Activated naive CD8-positive, alpha-beta T cell treated with anti-CD3 and anti-CD28 coated beads, Interleukin-2, amount 10 ng/mL, durations not matched to agents 7 days and 5 days (primary cell): ENCODE measurements around the gene XRCC5. TPM values are rescaled to one million over a fixed set of nuclear protein-coding genes. Genes with fewer than 3 reads are reported as not detected.

Source experiments
- ATAC-seq: fragments of 150-1000 bp; cut with Tn5 transposase; one replicate; pipeline ENCODE4 v1.10.0; 2021; ENCODE audit warnings: low read depth, moderate library complexity
- POLR2A ChIA-PET: fragments of 350-600 bp; sonication (Branson Sonifier 250); formaldehyde crosslinking; loops from one replicate; lab custom pipeline; 2021; ENCODE audit warnings: antibody characterized with exemption; lab: Charles Lee
- DNase-seq: peaks from one replicate; pipeline ENCODE4 v3.0.0; 2021
- H3K27ac Mint-ChIP-seq: one replicate; pipeline ENCODE4 v1.8.0; 2022; ENCODE audit warnings: mild to moderate bottlenecking, mixed read lengths
- H3K27me3 Mint-ChIP-seq: one replicate; pipeline ENCODE4 v1.8.0; 2022; ENCODE audit warnings: mild to moderate bottlenecking, moderate library complexity, mixed read lengths
- H3K36me3 Mint-ChIP-seq: one replicate; pipeline ENCODE4 v1.8.0; 2021; ENCODE audit warnings: mild to moderate bottlenecking, mixed read lengths
- H3K4me1 Mint-ChIP-seq: one replicate; pipeline ENCODE4 v1.8.0; 2021; ENCODE audit warnings: mixed read lengths
- H3K4me3 Mint-ChIP-seq: one replicate; pipeline ENCODE4 v1.8.0; 2022; ENCODE audit warnings: mild to moderate bottlenecking, moderate library complexity, mixed read lengths
- H3K9me3 Mint-ChIP-seq: one replicate; pipeline ENCODE4 v1.8.0; 2021; ENCODE audit warnings: mixed read lengths
- total RNA-seq, 2 experiments: library from RNA; stranded (reverse); gene quantifications; one replicate each; pipeline ENCODE4 v1.2.3, GENCODE V29; 2021

Gene XRCC5
- total RNA-seq, 2 experiments from 2014 or later = 268 to 273 TPM

- Mint-ChIP-seq H3K27ac (peak overlapping the region; percentile 88), H3K9me3 (no peaks in the 10 kb centered on the region), H3K36me3 (peaks cover 62% of the 10 kb centered on the region), H3K27me3 (no peaks in the 10 kb centered on the region), H3K4me3 (peak overlapping the region; percentile 97), H3K4me1 (peaks cover 70% of the 10 kb centered on the region)
- POLR2A ChIA-PET = interaction anchor here (0.6 kb wide), 2 partner anchors 9 to 54 kb away, joined by 3 to 4 read pairs; no protein-coding TSS in a partner anchor
- DNase-seq = peak; percentile 91
- ATAC-seq = peak; percentile 93
These were observed 5.8 kb downstream of the XRCC5 start for GRCh38 chr2:216114714-216115531.

- peaks cover 76% of the 10 kb centered on the region for H3K4me1 Mint-ChIP-seq
- H3K27ac Mint-ChIP-seq = peak overlapping the region; percentile 22
- no peaks in the 10 kb centered on the region for H3K9me3 Mint-ChIP-seq
- peak overlapping the region; percentile 37 for H3K4me3 Mint-ChIP-seq
- no peak for ATAC-seq
- H3K36me3 Mint-ChIP-seq = peaks cover 57% of the 10 kb centered on the region
- no peaks in the 10 kb centered on the region for H3K27me3 Mint-ChIP-seq
- POLR2A ChIA-PET = no interaction called here
- no peak for DNase-seq
These were observed 7.3 kb downstream of the XRCC5 start for GRCh38 chr2:216116418-216116817.

GRCh38 chr2:216117561-216118340 is 8.6 kb downstream of the XRCC5 start:
- DNase-seq (no peak), ATAC-seq (no peak)
- Mint-ChIP-seq H3K36me3 (peaks cover 63% of the 10 kb centered on the region), H3K4me3 (peak overlapping the region; percentile 35), H3K9me3 (no peaks in the 10 kb centered on the region), H3K27me3 (no peaks in the 10 kb centered on the region), H3K4me1 (peaks cover 75% of the 10 kb centered on the region), H3K27ac (peak overlapping the region; percentile 77)
- POLR2A ChIA-PET = interaction anchor here (0.9 kb wide), 1 partner anchor 9 kb away, joined by 3 read pairs; the partner anchor contains the start of gene XRCC5

- Mint-ChIP-seq H3K4me3 (peak overlapping the region; percentile 31), H3K9me3 (no peaks in the 10 kb centered on the region), H3K4me1 (peaks cover 70% of the 10 kb centered on the region), H3K27ac (peak overlapping the region; percentile 77), H3K36me3 (peaks cover 63% of the 10 kb centered on the region), H3K27me3 (no peaks in the 10 kb centered on the region)
- no peak for DNase-seq
- no peak for ATAC-seq
- POLR2A ChIA-PET = interaction anchor here (2.9 kb wide), 1 partner anchor 17 kb away, joined by 13 read pairs; no protein-coding TSS in a partner anchor
These were observed 9.3 kb downstream of the XRCC5 start for GRCh38 chr2:216118474-216118873.

- H3K4me3 Mint-ChIP-seq = peak overlapping the region; percentile 72
- no peaks in the 10 kb centered on the region for H3K9me3 Mint-ChIP-seq
These were observed 10.0 kb downstream of the XRCC5 start for GRCh38 chr2:216119146-216119545.

GRCh38 chr2:216119986-216120385 is 10.8 kb downstream of the XRCC5 start:
- peak overlapping the region; percentile 64 for H3K4me3 Mint-ChIP-seq
- POLR2A ChIA-PET = interaction anchor here (0.8 to 3.1 kb wide), 8 partner anchors 10 to 379 kb away, joined by 3 to 19 read pairs (median 4); partner anchors contain the start of genes PECR, RPL37A, SMARCAL1 and XRCC5
- ATAC-seq (peak; percentile 90), DNase-seq (no peak)
- H3K36me3 Mint-ChIP-seq = peaks cover 58% of the 10 kb centered on the region
- no peaks in the 10 kb centered on the region for H3K9me3 Mint-ChIP-seq
- H3K4me1 Mint-ChIP-seq = peaks cover 66% of the 10 kb centered on the region
- peak overlapping the region; percentile 87 for H3K27ac Mint-ChIP-seq
- H3K27me3 Mint-ChIP-seq = no peaks in the 10 kb centered on the region

More at GRCh38 chr2:216119146-216119545, 10.0 kb downstream of the XRCC5 start:
- DNase-seq (no peak), ATAC-seq (no peak)
- H3K4me1 Mint-ChIP-seq = peaks cover 65% of the 10 kb centered on the region
- POLR2A ChIA-PET = interaction anchor here (0.6 to 3.1 kb wide), 5 partner anchors 9 to 380 kb away, joined by 3 to 19 read pairs (median 4); partner anchors contain the start of genes RPL37A and XRCC5
- peak overlapping the region; percentile 87 for H3K27ac Mint-ChIP-seq
- peaks cover 59% of the 10 kb centered on the region for H3K36me3 Mint-ChIP-seq
- H3K27me3 Mint-ChIP-seq = no peaks in the 10 kb centered on the region

- Mint-ChIP-seq H3K27ac (peak overlapping the region; percentile 87), H3K9me3 (no peaks in the 10 kb centered on the region), H3K36me3 (peaks cover 58% of the 10 kb centered on the region), H3K4me3 (peak overlapping the region; percentile 49), H3K4me1 (peaks cover 61% of the 10 kb centered on the region), H3K27me3 (no peaks in the 10 kb centered on the region)
- POLR2A ChIA-PET = interaction anchor here (1.4 to 3.1 kb wide), 3 partner anchors 11 to 17 kb away, joined by 3 to 19 read pairs (median 13); partner anchors contain the start of gene XRCC5
- ATAC-seq = no peak
- no peak for DNase-seq
These were observed 12.1 kb downstream of the XRCC5 start for GRCh38 chr2:216121255-216121654.

GRCh38 chr2:216126943-216127342 is 17.8 kb downstream of the XRCC5 start:
- Mint-ChIP-seq H3K27me3 (no peaks in the 10 kb centered on the region), H3K4me1 (peaks cover 37% of the 10 kb centered on the region), H3K36me3 (peaks cover 46% of the 10 kb centered on the region), H3K9me3 (no peaks in the 10 kb centered on the region), H3K4me3 (no peak overlapping the region), H3K27ac (no peak overlapping the region)
- no peak for DNase-seq
- POLR2A ChIA-PET = no interaction called here
- ATAC-seq = no peak

- ATAC-seq (no peak), DNase-seq (no peak)
- POLR2A ChIA-PET = interaction anchor here (0.6 kb wide), 1 partner anchor 13 kb away, joined by 3 read pairs; no protein-coding TSS in a partner anchor
- Mint-ChIP-seq H3K9me3 (no peaks in the 10 kb centered on the region), H3K4me1 (peaks cover 37% of the 10 kb centered on the region), H3K4me3 (no peak overlapping the region), H3K36me3 (peaks cover 52% of the 10 kb centered on the region), H3K27me3 (no peaks in the 10 kb centered on the region), H3K27ac (no peak overlapping the region)
These were observed 21.3 kb downstream of the XRCC5 start for GRCh38 chr2:216130346-216130971.

GRCh38 chr2:216131175-216131926 is 22.2 kb downstream of the XRCC5 start:
- DNase-seq = no peak
- H3K27me3 Mint-ChIP-seq = no peaks in the 10 kb centered on the region
- no peaks in the 10 kb centered on the region for H3K9me3 Mint-ChIP-seq
- H3K27ac Mint-ChIP-seq = peak overlapping the region; percentile 44
- H3K36me3 Mint-ChIP-seq = peaks cover 54% of the 10 kb centered on the region
- peaks cover 36% of the 10 kb centered on the region for H3K4me1 Mint-ChIP-seq
- ATAC-seq = no peak
- H3K4me3 Mint-ChIP-seq = no peak overlapping the region
- POLR2A ChIA-PET = no interaction called here

- Mint-ChIP-seq H3K4me1 (peaks cover 34% of the 10 kb centered on the region), H3K27ac (peak overlapping the region; percentile 41), H3K9me3 (no peaks in the 10 kb centered on the region), H3K36me3 (peaks cover 54% of the 10 kb centered on the region), H3K27me3 (no peaks in the 10 kb centered on the region), H3K4me3 (no peak overlapping the region)
- ATAC-seq (no peak), DNase-seq (no peak)
- POLR2A ChIA-PET = no interaction called here
These were observed 23.4 kb downstream of the XRCC5 start for GRCh38 chr2:216132585-216132984.

GRCh38 chr2:216133397-216133796 is 24.2 kb downstream of the XRCC5 start:
- no peaks in the 10 kb centered on the region for H3K27me3 Mint-ChIP-seq
- H3K9me3 Mint-ChIP-seq = no peaks in the 10 kb centered on the region
- POLR2A ChIA-PET = no interaction called here
- H3K36me3 Mint-ChIP-seq = peaks cover 55% of the 10 kb centered on the region
- no peak for DNase-seq
- no peak for ATAC-seq
- peaks cover 33% of the 10 kb centered on the region for H3K4me1 Mint-ChIP-seq
- H3K27ac Mint-ChIP-seq = peak overlapping the region; percentile 32
- no peak overlapping the region for H3K4me3 Mint-ChIP-seq
